Spinal cord (tissue), 10 donors: ENCODE results near the gene DHRS12. TPM values are rescaled to one million over a fixed set of nuclear protein-coding genes. Genes with fewer than 3 reads are reported as not detected.

Experiments
- DNase-seq, 6 donors: peaks; one replicate each; pipeline versions ENCODE4 v3.0.0 to v3.0.0-alpha.2; 2013 to 2015; ENCODE audit warnings: low spot score in 6 of 6, low read depth in 4 of 6
- H3K27ac ChIP-seq: one replicate; pipeline ENCODE4 v1.5.1; 2013; ENCODE audit warnings: low read depth, low read length, control low read depth
- H3K27me3 ChIP-seq: one replicate; pipeline ENCODE4 v1.6.1; 2013; ENCODE audit warnings: low read length; ENCODE audit not compliant: control insufficient read depth, insufficient read depth
- H3K36me3 ChIP-seq: one replicate; pipeline ENCODE4 v1.6.1; 2013; ENCODE audit warnings: low read length; ENCODE audit not compliant: control insufficient read depth, insufficient read depth
- H3K4me1 ChIP-seq: one replicate; pipeline ENCODE4 v1.6.1; 2013; ENCODE audit warnings: low read length; ENCODE audit not compliant: control insufficient read depth, insufficient read depth
- H3K4me3 ChIP-seq: one replicate; pipeline ENCODE4 v1.5.1; 2013; ENCODE audit warnings: low read depth, low read length, control low read depth
- H3K9me3 ChIP-seq: one replicate; pipeline ENCODE4 v1.6.1; 2013; ENCODE audit warnings: low read length; ENCODE audit not compliant: control insufficient read depth, insufficient read depth
- WGBS: methylation state at CpG from one replicate; pipeline ENCODE4 v1.1.5; 2013; ENCODE audit warnings: missing lambda C conversion rate; ENCODE audit not compliant: insufficient coverage; 5-methylcytosine and 5-hydroxymethylcytosine counted together
- polyA plus RNA-seq, 2 donors: library from polyadenylated mRNA; unstranded; fragments of 120-200 nt; gene quantifications; one replicate each; pipeline ENCODE4 v1.2.1, GENCODE V29; 2013; ENCODE audit not compliant: insufficient read length in 2 of 2
- total RNA-seq, 2 donors: library from RNA; depleted of rRNA in 1 of 2; stranded (reverse); fragments of 120-200 nt in 1 of 2; fragments of >200 nt in 1 of 2; gene quantifications; one replicate each; pipeline versions ENCODE4 v1.2.3 to v1.2.4, GENCODE V29; 2013 to 2014
- donor health status: healthy.

Gene DHRS12
- total and polyA plus RNA-seq, 4 donors, result 6.8 to 15.2 (median 13.2) TPM

GRCh38 chr13:51821606-51822005 is 17.6 kb upstream of the DHRS12 start:
- peaks cover 4% of the 10 kb centered on the region for H3K4me1 ChIP-seq
- H3K27me3 ChIP-seq, result no peaks in the 10 kb centered on the region
- no peak overlapping the region for H3K27ac ChIP-seq
- peak in 1 of 6 donors; percentile 28 for DNase-seq
- no peak overlapping the region for H3K4me3 ChIP-seq
- WGBS, result no CpG with 5 or more reads among the region's 2 CpGs
- no peaks in the 10 kb centered on the region for H3K9me3 ChIP-seq
- H3K36me3 ChIP-seq, result no peaks in the 10 kb centered on the region

- Histone ChIP-seq H3K4me3 (no peak overlapping the region), H3K27me3 (no peaks in the 10 kb centered on the region), H3K36me3 (no peaks in the 10 kb centered on the region), H3K4me1 (peaks cover 3% of the 10 kb centered on the region), H3K9me3 (no peaks in the 10 kb centered on the region), H3K27ac (no peak overlapping the region)
- WGBS, result 55% methylated on average over 3 of the region's 4 CpGs
- peak in 1 of 6 donors; percentile 59 for DNase-seq
Measured at GRCh38 chr13:51820016-51820597, 16.1 kb upstream of the DHRS12 start.

DNA sequence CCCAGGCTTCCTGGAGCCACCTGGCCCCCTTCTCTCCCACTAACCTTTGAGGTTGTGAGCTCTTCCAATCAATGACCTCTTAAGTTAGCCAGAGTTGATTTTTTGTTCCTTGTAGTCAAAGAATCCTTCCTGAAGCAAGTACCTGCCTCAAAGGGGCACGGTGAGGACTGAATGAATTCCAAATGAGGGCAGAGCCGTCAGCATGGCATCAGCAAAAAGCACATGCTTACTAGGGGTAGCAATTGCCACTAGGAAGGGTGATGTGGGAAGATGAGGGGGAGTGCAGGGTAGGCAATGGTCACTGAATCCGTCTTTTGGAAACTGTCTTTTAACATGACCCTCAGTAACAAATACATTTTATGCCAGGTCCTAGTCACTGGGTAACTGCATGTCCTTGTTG is 15.6 kb upstream of the DHRS12 start:
- WGBS, result 65% methylated on average over 2 of the region's 3 CpGs
- DNase-seq, result no peak

GRCh38 chr13:51818781-51819511 is 15.0 kb upstream of the DHRS12 start:
- Histone ChIP-seq H3K9me3 (no peaks in the 10 kb centered on the region), H3K27me3 (no peaks in the 10 kb centered on the region), H3K27ac (no peak overlapping the region), H3K4me3 (no peak overlapping the region), H3K4me1 (peaks cover 3% of the 10 kb centered on the region), H3K36me3 (no peaks in the 10 kb centered on the region)
- 75% methylated on average over 5 of the region's 9 CpGs for WGBS
- peak in 1 of 6 donors; percentile 38 for DNase-seq

More for the DNA sequence above, 15.6 kb upstream of the DHRS12 start:
- Histone ChIP-seq H3K9me3 (no peaks in the 10 kb centered on the region), H3K27ac (no peak overlapping the region), H3K4me3 (no peak overlapping the region), H3K36me3 (no peaks in the 10 kb centered on the region), H3K27me3 (no peaks in the 10 kb centered on the region), H3K4me1 (peaks cover 3% of the 10 kb centered on the region)

GRCh38 chr13:51818276-51818675 is 14.3 kb upstream of the DHRS12 start:
- Histone ChIP-seq H3K4me1 (peaks cover 3% of the 10 kb centered on the region), H3K27me3 (no peaks in the 10 kb centered on the region), H3K36me3 (no peaks in the 10 kb centered on the region), H3K4me3 (no peak overlapping the region), H3K9me3 (no peaks in the 10 kb centered on the region), H3K27ac (no peak overlapping the region)
- WGBS, result 100% methylated on average over 1 of the region's 4 CpGs
- DNase-seq, result no peak

DNA sequence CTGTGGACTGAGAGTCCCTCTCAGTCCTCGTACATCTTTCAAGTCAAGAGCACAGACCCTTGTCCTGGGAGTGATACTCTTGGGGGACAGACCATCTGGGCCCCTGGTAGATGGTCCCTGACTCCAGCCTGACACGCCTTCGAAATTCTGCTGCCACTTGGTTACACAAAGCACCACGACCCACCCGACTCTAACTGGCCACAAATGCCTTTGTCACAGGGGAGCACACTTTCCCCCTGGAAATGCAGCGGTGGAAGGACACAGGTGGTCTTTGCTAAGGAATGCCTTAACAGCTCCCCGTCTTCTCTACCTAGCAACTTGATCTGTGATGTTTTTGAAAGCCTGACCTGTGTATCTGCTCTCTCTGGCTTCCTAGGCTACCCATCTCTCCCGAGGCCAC is 13.8 kb upstream of the DHRS12 start:
- no peaks in the 10 kb centered on the region for H3K27me3 ChIP-seq
- H3K4me1 ChIP-seq, result peaks cover 3% of the 10 kb centered on the region
- no peaks in the 10 kb centered on the region for H3K36me3 ChIP-seq
- WGBS, result 86% methylated on average over 7 of the region's 8 CpGs
- no peak overlapping the region for H3K27ac ChIP-seq
- DNase-seq, result no peak
- H3K9me3 ChIP-seq, result no peaks in the 10 kb centered on the region
- H3K4me3 ChIP-seq, result no peak overlapping the region

- peaks cover 3% of the 10 kb centered on the region for H3K4me1 ChIP-seq
- H3K27me3 ChIP-seq, result no peaks in the 10 kb centered on the region
- H3K4me3 ChIP-seq, result no peak overlapping the region
- 80% methylated on average over 19 of the region's 19 CpGs for WGBS
- DNase-seq, result no peak
- no peaks in the 10 kb centered on the region for H3K9me3 ChIP-seq
- no peaks in the 10 kb centered on the region for H3K36me3 ChIP-seq
- no peak overlapping the region for H3K27ac ChIP-seq
Measured at GRCh38 chr13:51816604-51817249, 12.8 kb upstream of the DHRS12 start.

DNA sequence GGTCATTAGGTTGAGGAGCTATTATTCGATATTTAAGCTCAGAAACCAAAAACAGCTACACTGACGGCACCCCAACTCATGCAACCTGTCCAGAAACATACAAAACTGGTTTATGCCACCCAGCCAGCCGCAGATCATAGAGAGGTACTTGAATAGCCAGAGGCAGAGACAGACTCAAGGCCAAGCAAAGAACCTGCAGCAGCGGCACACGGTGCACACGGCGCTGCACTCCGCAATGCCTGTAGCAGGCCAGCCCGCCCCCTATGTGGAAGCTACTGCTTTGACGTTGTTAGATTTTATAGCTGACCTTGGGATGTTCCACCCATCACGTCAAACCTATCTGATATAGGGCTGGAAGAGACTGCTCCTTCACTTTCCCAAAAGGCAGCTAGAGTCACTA is 11.9 kb upstream of the DHRS12 start:
- Histone ChIP-seq H3K9me3 (no peaks in the 10 kb centered on the region), H3K4me1 (peaks cover 3% of the 10 kb centered on the region), H3K4me3 (no peak overlapping the region), H3K27ac (no peak overlapping the region), H3K27me3 (no peaks in the 10 kb centered on the region), H3K36me3 (no peaks in the 10 kb centered on the region)
- 86% methylated on average over 8 of the region's 11 CpGs for WGBS
- DNase-seq, result no peak

DNA sequence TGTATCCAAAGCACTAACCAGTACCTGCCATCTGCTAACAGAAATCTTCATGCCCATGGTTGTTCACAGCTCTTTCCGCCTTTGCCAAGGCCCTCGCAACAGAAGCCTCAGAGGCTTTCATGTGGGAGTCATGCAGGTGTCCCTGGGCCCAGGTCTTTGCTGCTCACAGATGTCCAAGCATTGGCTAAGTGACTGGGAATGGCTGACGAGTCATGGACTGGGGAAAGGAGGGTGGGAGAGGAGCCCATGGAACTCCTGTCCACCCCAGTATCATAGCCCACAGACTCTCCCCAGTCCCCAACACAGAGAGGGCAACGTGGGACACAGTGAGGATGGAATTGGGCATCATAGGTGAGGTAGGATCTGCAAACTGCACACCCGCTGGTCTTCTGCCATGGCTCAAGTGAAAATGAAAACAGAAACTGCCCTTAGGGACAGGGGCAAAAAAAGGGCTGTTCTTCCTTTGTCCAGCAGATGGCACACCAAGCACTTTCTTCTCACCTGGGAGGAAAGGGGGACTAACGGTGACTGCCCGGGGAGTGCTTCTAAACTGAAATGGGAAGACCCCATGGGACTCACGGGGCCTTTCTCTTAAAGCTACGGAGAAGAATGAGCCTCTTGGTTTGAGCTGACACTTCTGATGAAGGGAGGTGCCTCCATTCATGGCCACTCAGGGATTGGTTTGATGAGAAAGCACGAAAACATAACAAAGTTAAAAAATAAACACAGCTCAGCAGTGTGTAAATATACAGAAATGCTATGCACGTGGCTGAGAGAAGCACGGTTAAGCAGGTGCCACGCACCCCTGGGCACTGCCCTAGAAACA is 11.1 kb upstream of the DHRS12 start:
- Histone ChIP-seq H3K27ac (no peak overlapping the region), H3K36me3 (no peaks in the 10 kb centered on the region), H3K4me3 (no peak overlapping the region), H3K27me3 (no peaks in the 10 kb centered on the region), H3K4me1 (peaks cover 3% of the 10 kb centered on the region), H3K9me3 (no peaks in the 10 kb centered on the region)
- DNase-seq, result peak in 2 of 6 donors; percentile 75 to 78
- 40% methylated on average over 5 of the region's 13 CpGs for WGBS
